Astrocyte of the spinal cord (primary cell): Measurements from ENCODE around the gene CCK.

Experiments
- DNase-seq: peaks from one replicate; pipeline ENCODE4 v3.0.0; 2011; ENCODE audit warnings: low read depth, low spot score
- H3K4me3 ChIP-seq: 2 replicates; pipeline ENCODE4 v1.5.1; 2011; ENCODE audit warnings: low read depth, mild to moderate bottlenecking, low read length, moderate library complexity
- CTCF ChIP-seq: IDR thresholded peaks from 2 replicates; pipeline ENCODE4 v1.5.1; 2012; ENCODE audit warnings: low read depth, mild to moderate bottlenecking, low read length, inconsistent platforms
- in situ Hi-C: cut with HindIII; loops from 2 replicates; pipeline ENCODE4 v1.10.0; 2017; ENCODE audit warnings: low sequenced_read_pairs

Gene CCK

GRCh38 chr3:42271786-42272185, 5.8 kb upstream of the CCK start:
- in situ Hi-C loops: no loop called here
- H3K4me3 ChIP-seq: no peak overlapping the region
- no peak for DNase-seq
- no peak for TF ChIP-seq CTCF

GRCh38 chr3:42270561-42270960, 4.6 kb upstream of the CCK start:
- DNase-seq: no peak
- no peak overlapping the region for H3K4me3 ChIP-seq
- in situ Hi-C loops: no loop called here
- TF ChIP-seq CTCF: no peak

- TF ChIP-seq CTCF: no peak
- in situ Hi-C loops: no loop called here
- H3K4me3 ChIP-seq: no peak overlapping the region
- DNase-seq: no peak
Measured at GRCh38 chr3:42269647-42270046, 3.7 kb upstream of the CCK start.

GRCh38 chr3:42267878-42268277, 1.9 kb upstream of the CCK start:
- in situ Hi-C loops: no loop called here
- H3K4me3 ChIP-seq: no peak overlapping the region
- TF ChIP-seq CTCF: no peak
- no peak for DNase-seq

GRCh38 chr3:42265059-42265991, 660 bp downstream of the CCK start:
- no peak for DNase-seq
- H3K4me3 ChIP-seq: no peak overlapping the region
- TF ChIP-seq CTCF: no peak
- in situ Hi-C loops: no loop called here

- in situ Hi-C loops: no loop called here
- H3K4me3 ChIP-seq: no peak overlapping the region
- no peak for TF ChIP-seq CTCF
- DNase-seq: peak; percentile 35
Measured at GRCh38 chr3:42264399-42265058, 1.5 kb downstream of the CCK start.
